Esophagus (tissue), 2 donors: ENCODE data around the gene CEND1. TPM values are rescaled to one million over a fixed set of nuclear protein-coding genes. Genes with fewer than 3 reads are reported as not detected.

Experiments used
- H3K27ac ChIP-seq, 2 donors: one replicate each; pipeline ENCODE4 v1.5.1; 2013; ENCODE audit warnings: low read depth in 2 of 2, mild to moderate bottlenecking in 2 of 2, inconsistent platforms in 1 of 2, low read length in 1 of 2, moderate library complexity in 1 of 2
- H3K27me3 ChIP-seq, 2 donors: one replicate each; pipeline ENCODE4 v1.6.1; 2013; ENCODE audit warnings: low read length in 2 of 2, control low read depth in 1 of 2, mild to moderate bottlenecking in 1 of 2; ENCODE audit not compliant: insufficient read depth in 2 of 2, control insufficient read depth in 1 of 2
- H3K36me3 ChIP-seq, 2 donors: one replicate each; pipeline ENCODE4 v1.6.1; 2013; ENCODE audit warnings: low read length in 1 of 2; ENCODE audit not compliant: control insufficient read depth in 2 of 2, insufficient read depth in 2 of 2
- H3K4me1 ChIP-seq, 2 donors: one replicate each; pipeline ENCODE4 v1.6.1; 2013; ENCODE audit warnings: low read length in 1 of 2; ENCODE audit not compliant: control insufficient read depth in 2 of 2, insufficient read depth in 2 of 2
- H3K4me3 ChIP-seq, 2 donors: one replicate each; pipeline ENCODE4 v1.5.1; 2013; ENCODE audit warnings: low read length in 2 of 2, mild to moderate bottlenecking in 2 of 2, low read depth in 1 of 2, moderate library complexity in 1 of 2
- H3K9me3 ChIP-seq, 2 donors: one replicate each; pipeline ENCODE4 v1.6.1; 2013; ENCODE audit warnings: mild to moderate bottlenecking in 2 of 2, low read depth in 1 of 2, low read length in 1 of 2, moderate library complexity in 1 of 2; ENCODE audit not compliant: control insufficient read depth in 2 of 2, insufficient read depth in 1 of 2
- WGBS, 2 donors: extraction: QIAGEN DNeasy Blood & Tissue Kit; methylation state at CpG; one replicate each; pipeline ENCODE4 v1.1.7; 2013; 5-methylcytosine and 5-hydroxymethylcytosine counted together
- polyA plus RNA-seq, 2 donors: library from polyadenylated mRNA; stranded (reverse); fragments of 200-250 nt; gene quantifications; one replicate each; pipeline ENCODE4 v1.2.3, GENCODE V29; 2013
- donor health status: healthy with polysubstance abuse.
- donor health status: Bipolar disorder and iron deficiency.

The CEND1 gene
- polyA plus RNA-seq, 2 donors: 0.10 to 0.12 TPM

DNA sequence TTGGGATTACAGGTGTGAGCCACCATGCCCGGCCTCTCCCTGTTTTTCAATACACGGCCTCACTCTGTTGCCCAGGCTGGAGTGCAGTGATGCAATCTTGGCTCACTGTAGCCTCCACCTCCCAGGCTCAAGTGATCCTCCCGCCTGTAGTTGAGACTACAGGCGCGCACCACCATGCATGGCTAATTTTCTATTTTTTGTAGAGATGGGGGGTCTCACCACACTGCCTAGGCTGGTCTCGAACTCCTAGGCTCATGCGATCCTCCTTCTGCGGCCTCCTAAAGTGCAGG lies 24.1 kb downstream of the CEND1 start:
- Histone ChIP-seq H3K27me3 (no peaks in the 10 kb centered on the region), H3K9me3 (no peaks in the 10 kb centered on the region), H3K27ac (no peak overlapping the region), H3K4me3 (no peak overlapping the region), H3K4me1 (peaks cover 0 to 14% of the 10 kb centered on the region in 2 donors), H3K36me3 (peaks cover 16 to 52% of the 10 kb centered on the region in 2 donors)
- 92 to 94% methylated on average over 8 of the region's 8 CpGs for WGBS, 2 donors

- H3K4me1 ChIP-seq: peaks cover 0 to 14% of the 10 kb centered on the region in 2 donors
- WGBS, 2 donors: 68 to 69% methylated on average over 19 of the region's 19 CpGs
- H3K4me3 ChIP-seq: no peak overlapping the region
- no peaks in the 10 kb centered on the region for H3K27me3 ChIP-seq
- H3K9me3 ChIP-seq: no peaks in the 10 kb centered on the region
- H3K27ac ChIP-seq: peak overlapping the region in 1 of 2 donors; percentile 57
- peaks cover 12 to 48% of the 10 kb centered on the region in 2 donors for H3K36me3 ChIP-seq
These were observed 24.7 kb downstream of the CEND1 start for GRCh38 chr11:765025-765801.

DNA sequence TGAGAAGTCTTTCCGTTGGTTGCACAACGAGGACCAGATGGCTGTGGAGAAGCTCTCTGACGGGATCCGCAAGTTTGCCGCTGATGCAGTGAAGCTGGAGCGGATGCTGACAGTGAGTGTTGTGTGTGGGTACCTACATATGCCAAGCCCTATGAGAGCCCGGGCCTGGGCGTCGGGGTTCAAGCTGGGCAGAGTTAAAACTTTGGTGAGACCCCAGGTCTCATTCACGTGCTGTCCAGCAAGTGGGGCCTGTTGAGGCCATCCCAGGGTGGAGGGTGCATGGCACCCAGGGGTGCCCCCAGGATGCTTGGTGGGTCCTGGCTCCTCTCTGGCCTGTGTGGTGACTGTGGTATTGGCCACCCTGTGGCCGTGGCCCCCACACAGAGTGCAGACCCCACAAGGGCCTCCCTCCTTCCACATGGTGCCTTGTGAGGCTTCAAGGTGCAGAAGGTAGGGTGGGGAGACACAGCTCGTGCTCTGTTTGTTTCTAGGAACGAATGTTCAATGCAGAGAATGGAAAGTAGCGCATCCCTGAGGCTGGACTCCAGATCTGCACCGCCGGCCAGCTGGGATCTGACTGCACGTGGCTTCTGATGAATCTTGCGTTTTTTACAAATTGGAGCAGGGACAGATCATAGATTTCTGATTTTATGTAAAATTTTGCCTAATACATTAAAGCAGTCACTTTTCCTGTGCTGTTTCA lies 25.4 kb downstream of the CEND1 start:
- peaks cover 0 to 14% of the 10 kb centered on the region in 2 donors for H3K4me1 ChIP-seq
- H3K4me3 ChIP-seq: no peak overlapping the region
- peak overlapping the region; percentile 91 to 96 for H3K27ac ChIP-seq
- no peaks in the 10 kb centered on the region for H3K9me3 ChIP-seq
- H3K27me3 ChIP-seq: no peaks in the 10 kb centered on the region
- peaks cover 14 to 48% of the 10 kb centered on the region in 2 donors for H3K36me3 ChIP-seq
- WGBS, 2 donors: 81 to 84% methylated on average over 18 of the region's 18 CpGs

GRCh38 chr11:763549-764321 lies 26.2 kb downstream of the CEND1 start:
- 69 to 77% methylated on average over 22 of the region's 22 CpGs for WGBS, 2 donors
- H3K4me1 ChIP-seq: peaks cover 0 to 14% of the 10 kb centered on the region in 2 donors
- H3K4me3 ChIP-seq: no peak overlapping the region
- H3K9me3 ChIP-seq: no peaks in the 10 kb centered on the region
- H3K27me3 ChIP-seq: no peaks in the 10 kb centered on the region
- H3K27ac ChIP-seq: peak overlapping the region; percentile 91 to 96
- peaks cover 14 to 51% of the 10 kb centered on the region in 2 donors for H3K36me3 ChIP-seq

DNA sequence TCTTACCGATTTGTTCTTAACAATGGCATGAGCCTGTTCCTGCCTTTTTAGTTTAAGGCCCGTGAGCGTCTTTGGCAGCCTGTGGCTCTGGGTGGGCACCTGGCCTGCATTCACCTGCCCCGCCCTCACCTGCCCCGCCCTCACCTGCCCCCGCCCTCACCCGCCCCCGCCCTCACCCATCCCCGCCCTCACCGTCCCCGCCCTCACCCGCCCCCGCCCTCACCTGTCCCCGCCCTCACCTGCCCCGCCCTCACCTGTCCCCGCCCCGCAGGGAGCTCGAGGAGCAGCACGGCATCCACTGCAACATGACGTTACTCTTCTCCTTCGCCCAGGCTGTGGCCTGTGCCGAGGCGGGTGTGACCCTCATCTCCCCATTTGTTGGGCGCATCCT lies 26.8 kb downstream of the CEND1 start:
- 45 to 50% methylated on average over 22 to 23 of the region's 24 CpGs for WGBS, 2 donors
- no peaks in the 10 kb centered on the region for H3K9me3 ChIP-seq
- H3K4me3 ChIP-seq: no peak overlapping the region
- no peaks in the 10 kb centered on the region for H3K27me3 ChIP-seq
- peaks cover 14 to 53% of the 10 kb centered on the region in 2 donors for H3K36me3 ChIP-seq
- peaks cover 0 to 14% of the 10 kb centered on the region in 2 donors for H3K4me1 ChIP-seq
- peak overlapping the region; percentile 91 to 97 for H3K27ac ChIP-seq

DNA sequence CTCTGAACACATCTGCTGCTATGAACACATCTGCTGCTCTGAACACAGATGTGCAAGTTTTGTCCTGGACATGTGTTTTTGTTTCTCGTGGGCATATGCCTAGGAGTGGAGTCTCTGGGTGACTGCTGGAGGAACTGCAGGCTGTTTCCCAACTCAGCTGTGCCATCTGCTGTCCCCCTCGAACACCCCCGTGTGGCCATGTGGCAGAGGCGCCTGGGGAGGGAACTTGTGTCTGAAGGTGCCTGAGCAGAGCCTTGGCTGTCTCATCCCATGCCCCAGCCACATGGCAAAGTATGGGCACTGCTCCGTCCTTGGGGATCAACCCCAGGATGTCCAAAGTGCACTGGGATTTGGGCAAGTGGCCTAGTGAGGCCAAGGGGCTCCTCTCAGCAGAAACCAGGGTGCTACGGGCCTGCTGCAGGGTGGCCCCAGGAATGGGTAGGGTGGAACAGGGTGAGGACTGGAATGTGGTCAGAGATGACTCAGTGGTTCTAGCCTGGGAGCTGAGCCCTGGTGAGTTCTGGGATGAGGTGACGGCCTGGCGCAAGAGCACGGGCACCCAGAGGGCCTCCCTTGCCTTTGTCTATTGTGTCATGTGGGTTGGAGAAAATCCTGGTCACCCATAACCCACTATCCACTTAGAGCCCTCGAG lies 27.3 kb downstream of the CEND1 start:
- Histone ChIP-seq H3K9me3 (no peaks in the 10 kb centered on the region), H3K4me1 (peaks cover 0 to 14% of the 10 kb centered on the region in 2 donors), H3K27ac (peak overlapping the region; percentile 81 to 97), H3K4me3 (no peak overlapping the region), H3K36me3 (peaks cover 14 to 53% of the 10 kb centered on the region in 2 donors), H3K27me3 (no peaks in the 10 kb centered on the region)
- 39 to 41% methylated on average over 8 to 10 of the region's 10 CpGs for WGBS, 2 donors

- Histone ChIP-seq H3K9me3 (no peaks in the 10 kb centered on the region), H3K27ac (peak overlapping the region in 1 of 2 donors; percentile 97), H3K4me1 (peaks cover 0 to 11% of the 10 kb centered on the region in 2 donors), H3K27me3 (no peaks in the 10 kb centered on the region), H3K36me3 (peaks cover 14 to 47% of the 10 kb centered on the region in 2 donors), H3K4me3 (no peak overlapping the region)
- WGBS, 2 donors: 91 to 93% methylated on average over 8 of the region's 8 CpGs
These were observed 28.3 kb downstream of the CEND1 start for GRCh38 chr11:761526-762108.

GRCh38 chr11:760236-760635 lies 29.7 kb downstream of the CEND1 start:
- H3K36me3 ChIP-seq: peaks cover 15 to 45% of the 10 kb centered on the region in 2 donors
- no peak overlapping the region for H3K27ac ChIP-seq
- no peak overlapping the region for H3K4me3 ChIP-seq
- no peaks in the 10 kb centered on the region for H3K9me3 ChIP-seq
- H3K4me1 ChIP-seq: peaks cover 0 to 11% of the 10 kb centered on the region in 2 donors
- H3K27me3 ChIP-seq: no peaks in the 10 kb centered on the region

- peaks cover 0 to 4% of the 10 kb centered on the region in 2 donors for H3K4me1 ChIP-seq
- H3K27me3 ChIP-seq: no peaks in the 10 kb centered on the region
- peak overlapping the region in 1 of 2 donors; percentile 20 for H3K4me3 ChIP-seq
- 55 to 74% methylated on average over 2 of the region's 2 CpGs for WGBS, 2 donors
- H3K36me3 ChIP-seq: peaks cover 0 to 4% of the 10 kb centered on the region in 2 donors
- no peaks in the 10 kb centered on the region for H3K9me3 ChIP-seq
- H3K27ac ChIP-seq: no peak overlapping the region
These were observed 40.2 kb downstream of the CEND1 start for GRCh38 chr11:749731-750130.
